Erythroblast (primary cell): Measurements from ENCODE around the gene ARHGEF1.

ENCODE experiments used
- GATA1 ChIP-seq: IDR thresholded peaks from 2 replicates; pipeline ENCODE4 v1.6.1; 2011; ENCODE audit warnings: low read depth, mild to moderate bottlenecking, control low read depth, low read length, moderate library complexity
- POLR2A ChIP-seq: IDR thresholded peaks from 2 replicates; pipeline ENCODE4 v1.6.1; 2011; ENCODE audit warnings: mild to moderate bottlenecking, low read length

GRCh38 chr19:41879670-41880328 lies 3.2 kb upstream of the ARHGEF1 start:
- no peak for TF ChIP-seq POLR2A
- TF ChIP-seq GATA1, result no peak
